ENCODE results near the gene OTX1.

Gene OTX1

DNA sequence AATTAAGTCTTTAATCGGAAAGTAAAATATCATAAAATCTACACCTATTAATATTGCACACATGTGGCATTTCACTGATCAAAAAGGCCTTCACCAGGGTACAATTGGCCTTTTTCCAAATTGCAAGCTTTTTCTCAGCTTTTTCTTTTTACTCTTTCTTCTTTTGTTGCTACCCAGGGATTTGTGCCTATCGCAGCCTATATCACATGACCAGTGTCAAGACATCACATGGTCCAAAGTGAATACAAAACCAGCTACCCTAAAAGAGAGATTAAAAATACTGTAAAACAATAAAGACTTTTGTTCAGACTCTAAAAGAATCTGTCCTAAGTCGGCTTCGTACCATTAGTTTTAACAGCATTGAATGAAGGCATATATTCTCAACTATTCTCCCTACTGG lies 15.0 kb upstream of the OTX1 start:
- ATAC-seq = no peak
- DNase-seq (ENCODE audit: low spot score in 2 of 2) = no peak
- Mint-ChIP-seq H3K4me3 (no peak overlapping the region), H3K36me3 (no peaks in the 10 kb centered on the region), H3K4me1 (no peaks in the 10 kb centered on the region), H3K9me3 (no peaks in the 10 kb centered on the region), H3K27ac (no peak overlapping the region)

DNA sequence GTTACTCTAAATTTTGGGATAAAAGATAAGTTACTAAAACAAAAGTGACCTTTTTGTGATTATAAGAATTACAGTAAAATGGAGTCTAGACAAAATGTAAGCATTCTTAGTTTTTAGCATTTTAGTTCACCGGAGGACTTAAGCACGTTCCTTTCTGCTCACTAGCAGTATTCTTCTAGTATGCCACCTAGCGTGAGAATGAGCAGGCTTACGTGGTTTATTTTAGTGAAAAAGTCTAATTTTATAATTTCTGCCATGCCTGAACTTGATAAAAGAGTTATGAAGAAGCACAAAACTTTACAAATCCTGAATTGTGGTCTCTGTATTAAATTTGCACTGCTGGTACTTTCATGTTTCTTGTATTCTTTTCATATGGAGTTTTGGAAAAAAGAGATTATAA lies 12.6 kb upstream of the OTX1 start:
- DNase-seq (ENCODE audit: low spot score in 2 of 2) (no peak), ATAC-seq (no peak)
- H3K4me1 Mint-ChIP-seq = no peaks in the 10 kb centered on the region
- H3K9me3 Mint-ChIP-seq = no peaks in the 10 kb centered on the region
- no peak overlapping the region for H3K4me3 Mint-ChIP-seq
- H3K36me3 Mint-ChIP-seq = no peaks in the 10 kb centered on the region
- no peak overlapping the region for H3K27ac Mint-ChIP-seq

DNA sequence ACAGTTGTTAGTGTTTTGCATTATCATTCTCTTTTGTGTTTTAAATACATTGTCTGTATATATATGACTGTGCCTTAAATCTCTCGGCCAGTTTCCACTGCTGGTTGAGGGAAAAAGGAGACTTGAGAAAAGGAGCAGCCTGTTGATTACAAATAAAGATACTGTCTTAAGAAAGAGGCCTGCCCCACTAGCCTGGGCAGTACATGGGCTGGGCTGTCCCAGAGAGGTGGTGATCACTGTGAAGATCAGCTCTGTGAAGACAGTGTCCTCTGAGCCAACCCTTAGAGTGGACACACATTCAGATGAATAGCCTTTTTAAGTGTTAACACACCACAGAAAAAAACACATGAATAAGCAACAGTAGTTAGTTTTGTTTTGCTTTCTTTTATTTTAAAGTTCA lies 10.0 kb upstream of the OTX1 start:
- H3K36me3 Mint-ChIP-seq = peaks cover 5% of the 10 kb centered on the region
- H3K27ac Mint-ChIP-seq = no peak overlapping the region
- H3K9me3 Mint-ChIP-seq = no peaks in the 10 kb centered on the region
- no peak for DNase-seq (ENCODE audit: low spot score in 2 of 2)
- ATAC-seq = no peak
- H3K4me1 Mint-ChIP-seq = no peaks in the 10 kb centered on the region
- H3K4me3 Mint-ChIP-seq = no peak overlapping the region

GRCh38 chr2:63041592-63041991 lies 9.0 kb upstream of the OTX1 start:
- H3K4me1 Mint-ChIP-seq = no peaks in the 10 kb centered on the region
- no peaks in the 10 kb centered on the region for H3K9me3 Mint-ChIP-seq
- peaks cover 5% of the 10 kb centered on the region for H3K36me3 Mint-ChIP-seq
- no peak overlapping the region for H3K4me3 Mint-ChIP-seq
- no peak overlapping the region for H3K27ac Mint-ChIP-seq
- no peak for DNase-seq (ENCODE audit: low spot score in 2 of 2)
- no peak for ATAC-seq

- no peaks in the 10 kb centered on the region for H3K9me3 Mint-ChIP-seq
- H3K27ac Mint-ChIP-seq = no peak overlapping the region
- H3K36me3 Mint-ChIP-seq = peaks cover 5% of the 10 kb centered on the region
- no peak overlapping the region for H3K4me3 Mint-ChIP-seq
- no peak for ATAC-seq
- peaks cover 16% of the 10 kb centered on the region for H3K4me1 Mint-ChIP-seq
- no peak for DNase-seq (ENCODE audit: low spot score in 2 of 2)
Measured at GRCh38 chr2:63044362-63045327, 6.0 kb upstream of the OTX1 start.

DNA sequence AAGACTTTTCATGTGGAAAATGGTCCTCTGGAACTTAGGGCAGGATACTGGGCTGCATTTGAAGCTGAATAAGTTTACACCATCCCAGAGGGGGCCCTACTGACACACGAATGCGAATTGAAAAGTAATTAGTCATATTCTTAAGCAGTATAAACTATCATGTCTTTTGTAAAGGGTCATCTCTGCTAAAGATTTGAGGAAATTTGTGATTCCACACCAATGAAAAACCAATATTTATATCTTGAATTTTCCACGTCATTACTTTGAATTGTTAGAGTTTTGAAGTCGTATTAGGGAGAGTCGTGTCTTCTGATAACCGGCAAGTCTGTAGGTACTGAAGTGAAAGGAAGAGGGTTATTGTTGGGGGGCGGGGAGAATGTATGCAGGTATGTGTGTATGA lies 4.1 kb upstream of the OTX1 start:
- Mint-ChIP-seq H3K4me3 (peak overlapping the region; percentile 85), H3K36me3 (peaks cover 5% of the 10 kb centered on the region), H3K27ac (no peak overlapping the region), H3K9me3 (no peaks in the 10 kb centered on the region), H3K4me1 (peaks cover 30% of the 10 kb centered on the region)
- no peak for DNase-seq (ENCODE audit: low spot score in 2 of 2)
- no peak for ATAC-seq

- Mint-ChIP-seq H3K27ac (no peak overlapping the region), H3K4me1 (peaks cover 30% of the 10 kb centered on the region), H3K36me3 (peaks cover 5% of the 10 kb centered on the region), H3K9me3 (no peaks in the 10 kb centered on the region), H3K4me3 (peak overlapping the region; percentile 85)
- ATAC-seq = no peak
- no peak for DNase-seq (ENCODE audit: low spot score in 2 of 2)
Measured at GRCh38 chr2:63046961-63047320, 3.7 kb upstream of the OTX1 start.

- DNase-seq (ENCODE audit: low spot score in 2 of 2) = peak in 1 of 2 donors; percentile 58
Measured at GRCh38 chr2:63047321-63048279, 3.0 kb upstream of the OTX1 start.

DNA sequence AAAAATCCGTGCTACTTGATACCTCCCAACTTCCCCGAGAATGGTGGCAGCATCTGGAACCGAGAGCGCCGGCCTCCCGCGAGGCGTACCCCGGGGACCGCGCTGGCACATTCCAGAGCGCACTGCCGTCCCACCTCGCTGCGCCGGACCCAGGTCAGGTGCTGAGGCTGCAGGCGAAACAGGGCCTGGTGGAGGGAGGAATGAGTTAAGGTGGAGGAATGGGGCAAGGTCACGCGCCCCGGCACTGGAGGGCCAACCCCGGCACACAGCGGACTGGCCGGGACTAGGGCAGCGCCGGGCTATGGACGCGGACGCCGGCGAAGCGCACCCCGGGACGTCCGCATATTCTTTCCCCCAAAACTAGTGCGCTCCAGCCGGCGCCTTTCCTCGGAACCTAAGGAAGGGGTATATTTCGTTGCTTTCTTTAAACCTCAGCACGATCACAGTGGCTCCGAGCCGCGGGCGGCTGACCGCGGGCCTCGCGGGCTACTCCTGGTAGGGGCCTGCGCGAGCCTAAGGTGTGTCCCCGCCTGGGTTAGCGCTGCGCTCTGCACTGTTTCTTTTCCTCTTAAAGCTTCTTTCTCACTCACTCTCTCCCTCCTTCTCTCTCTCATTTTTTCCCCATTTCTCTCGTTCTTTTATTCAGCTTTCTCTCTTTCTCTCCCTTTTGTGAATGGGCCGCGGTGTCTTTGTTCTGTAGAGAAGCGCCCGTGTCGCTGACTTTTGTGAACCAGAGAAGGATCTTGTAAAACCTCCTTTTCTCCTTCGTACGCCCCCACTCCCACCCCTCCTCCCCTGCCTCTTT lies 2.1 kb upstream of the OTX1 start:
- Mint-ChIP-seq H3K36me3 (peaks cover 5% of the 10 kb centered on the region), H3K9me3 (no peaks in the 10 kb centered on the region), H3K27ac (no peak overlapping the region), H3K4me1 (peaks cover 42% of the 10 kb centered on the region), H3K4me3 (peak overlapping the region; percentile 85)
- DNase-seq (ENCODE audit: low spot score in 2 of 2) = peak in 1 of 2 donors; percentile 54
- no peak for ATAC-seq

More at GRCh38 chr2:63047321-63048279, 3.0 kb upstream of the OTX1 start:
- H3K4me1 Mint-ChIP-seq = peaks cover 36% of the 10 kb centered on the region
- no peaks in the 10 kb centered on the region for H3K9me3 Mint-ChIP-seq
- H3K4me3 Mint-ChIP-seq = peak overlapping the region; percentile 85
- no peak for ATAC-seq
- no peak overlapping the region for H3K27ac Mint-ChIP-seq
- peaks cover 5% of the 10 kb centered on the region for H3K36me3 Mint-ChIP-seq

DNA sequence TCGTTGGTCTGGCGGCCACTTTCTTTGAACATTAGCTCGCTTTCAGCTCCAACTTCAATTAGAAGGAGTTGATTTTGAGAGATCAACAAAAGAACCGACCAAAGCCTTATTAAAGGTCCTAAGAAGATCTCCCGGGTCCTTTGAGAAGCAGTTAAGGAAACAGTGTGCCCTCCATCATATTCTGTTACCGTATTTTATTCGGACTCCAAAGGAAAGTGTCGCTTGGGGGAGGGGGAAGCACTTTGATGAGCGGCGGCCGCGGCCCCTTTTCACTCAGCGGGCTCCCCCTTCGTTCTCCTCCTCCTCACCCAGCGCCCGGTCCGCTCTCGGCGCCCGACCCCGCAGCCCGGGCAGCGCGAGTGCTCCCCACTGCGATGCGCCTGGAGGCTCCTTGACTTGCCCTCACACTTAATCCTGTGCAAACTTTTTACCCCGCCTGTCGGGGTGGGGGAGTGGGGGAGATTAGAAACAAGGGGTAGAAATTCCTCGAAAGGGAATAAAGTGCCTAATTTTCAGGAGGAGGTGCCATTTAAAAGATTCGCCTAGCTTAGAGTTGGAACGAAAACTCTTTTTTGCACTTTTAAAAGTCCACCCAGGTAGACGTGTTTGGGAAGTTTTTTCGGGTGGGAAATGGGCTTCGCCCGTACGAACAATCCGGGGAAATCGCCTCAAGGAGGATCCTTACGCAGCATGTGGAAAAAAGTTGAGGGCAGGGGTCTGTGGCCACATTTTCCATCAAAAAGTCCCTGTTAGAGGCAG lies 1.2 kb upstream of the OTX1 start:
- H3K9me3 Mint-ChIP-seq = no peaks in the 10 kb centered on the region
- H3K27ac Mint-ChIP-seq = peak overlapping the region; percentile 54
- DNase-seq (ENCODE audit: low spot score in 2 of 2) = no peak
- H3K4me1 Mint-ChIP-seq = peaks cover 50% of the 10 kb centered on the region
- peaks cover 5% of the 10 kb centered on the region for H3K36me3 Mint-ChIP-seq
- no peak for ATAC-seq
- peak overlapping the region; percentile 85 for H3K4me3 Mint-ChIP-seq

DNA sequence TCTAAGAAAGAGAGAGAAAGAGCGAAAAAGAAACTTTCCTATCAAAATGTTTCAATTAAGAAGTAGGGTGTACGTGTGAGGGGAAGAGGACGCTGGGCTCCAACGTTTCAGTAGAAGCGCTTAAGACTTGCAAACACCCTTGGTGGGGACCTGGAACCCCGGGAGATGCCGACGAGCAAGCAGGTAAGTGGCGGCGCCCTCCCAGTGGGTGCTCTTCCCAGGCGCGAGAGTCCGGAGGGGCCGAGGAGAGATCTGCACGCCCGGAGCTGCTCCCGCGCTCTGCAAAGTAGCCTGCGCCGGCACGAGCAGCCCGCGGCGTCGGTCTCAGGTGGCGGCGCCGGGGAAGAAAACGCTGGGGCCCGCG lies 678 bp upstream of the OTX1 start:
- Mint-ChIP-seq H3K9me3 (no peaks in the 10 kb centered on the region), H3K4me1 (peaks cover 55% of the 10 kb centered on the region), H3K4me3 (peak overlapping the region; percentile 85), H3K36me3 (peaks cover 4% of the 10 kb centered on the region), H3K27ac (peak overlapping the region; percentile 54)
- peak; percentile 41 for ATAC-seq
- DNase-seq (ENCODE audit: low spot score in 2 of 2) = no peak

- Mint-ChIP-seq H3K9me3 (no peaks in the 10 kb centered on the region), H3K4me1 (peaks cover 68% of the 10 kb centered on the region), H3K36me3 (no peaks in the 10 kb centered on the region), H3K27ac (no peak overlapping the region), H3K4me3 (peak overlapping the region; percentile 85)
- ATAC-seq (no peak), DNase-seq (ENCODE audit: low spot score in 2 of 2) (peak in 1 of 2 donors; percentile 59)
Measured at GRCh38 chr2:63051042-63051794, 588 bp downstream of the OTX1 start.

DNA sequence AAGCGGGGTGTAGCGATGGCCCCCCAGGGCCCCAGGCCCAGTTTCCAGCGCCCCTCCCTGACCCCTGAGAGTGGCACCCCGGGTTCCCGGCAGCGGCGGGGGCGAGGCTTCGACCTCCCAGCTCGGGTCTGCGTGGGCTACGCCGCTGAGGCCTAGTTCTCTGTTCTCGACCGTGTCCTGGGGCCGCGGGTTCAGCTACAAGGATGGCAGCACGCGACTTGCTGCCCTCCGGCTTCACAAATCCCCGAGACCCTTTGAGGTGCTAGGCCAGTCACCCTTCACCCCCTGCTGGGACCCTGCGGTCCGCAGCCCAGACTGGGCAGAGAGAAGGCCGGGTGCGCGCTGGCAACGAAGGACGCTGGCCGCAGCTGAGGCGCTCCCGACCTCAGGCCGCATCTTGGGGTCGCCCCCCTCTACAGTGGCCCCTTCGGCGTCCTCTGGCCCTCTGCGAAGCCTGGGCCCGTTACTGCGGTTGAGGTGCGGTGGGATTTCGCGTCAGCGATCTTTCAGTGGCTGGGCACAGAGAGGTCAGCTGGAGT lies 1.2 kb downstream of the OTX1 start:
- ATAC-seq (no peak), DNase-seq (ENCODE audit: low spot score in 2 of 2) (no peak)
- Mint-ChIP-seq H3K4me3 (peak overlapping the region; percentile 85), H3K4me1 (peaks cover 75% of the 10 kb centered on the region), H3K36me3 (no peaks in the 10 kb centered on the region), H3K9me3 (no peaks in the 10 kb centered on the region), H3K27ac (no peak overlapping the region)

Measured in stimulated activated effector memory CD8-positive, alpha-beta T cell treated with anti-CD3 and anti-CD28 coated beads, Interleukin-12 subunit alpha, Interleukin-12 subunit beta, amount 100 ng/mL, for 72 hours (primary cell).